Mesodermal cell (in vitro differentiated cells): Measurements from ENCODE around the gene GPR132.

Experiments used
- H3K27ac ChIP-seq: 2 replicates; pipeline ENCODE4 v1.7.0; 2013; ENCODE audit warnings: mild to moderate bottlenecking, low read depth, low read length, moderate library complexity; ENCODE audit not compliant: severe bottlenecking
- H3K36me3 ChIP-seq: 2 replicates; pipeline ENCODE4 v1.7.1; 2013; ENCODE audit warnings: mild to moderate bottlenecking, low read length, moderate library complexity; ENCODE audit not compliant: control insufficient read depth, insufficient read depth
- H3K4me1 ChIP-seq: one replicate; pipeline ENCODE4 v1.7.1; 2013; ENCODE audit warnings: mild to moderate bottlenecking, low read length; ENCODE audit not compliant: insufficient read depth, control insufficient read depth, poor library complexity, severe bottlenecking
- H3K4me3 ChIP-seq: 2 replicates; pipeline ENCODE4 v1.7.0; 2013; ENCODE audit warnings: low read length, control low read depth, mild to moderate bottlenecking; ENCODE audit not compliant: insufficient read depth, poor library complexity, severe bottlenecking; ENCODE audit errors: extremely low read depth
- H3K9me3 ChIP-seq: 2 replicates; pipeline ENCODE4 v1.7.1; 2013; ENCODE audit warnings: mild to moderate bottlenecking, low read length, moderate library complexity; ENCODE audit not compliant: control insufficient read depth
- WGBS, 2 experiments: methylation state at CpG; one replicate each; pipeline ENCODE4 v1.1.5; 2013; ENCODE audit warnings: missing lambda C conversion rate in 2 of 2; ENCODE audit not compliant: insufficient coverage in 2 of 2; 5-methylcytosine and 5-hydroxymethylcytosine counted together

Gene GPR132

GRCh38 chr14:105073720-105074600, 8.7 kb upstream of the GPR132 start:
- H3K9me3 ChIP-seq, result no peaks in the 10 kb centered on the region
- H3K4me3 ChIP-seq, result no peak overlapping the region
- H3K4me1 ChIP-seq, result peaks cover 28% of the 10 kb centered on the region
- 94 to 95% methylated on average over 15 to 18 of the region's 18 CpGs for WGBS, 2 experiments
- no peaks in the 10 kb centered on the region for H3K36me3 ChIP-seq
- H3K27ac ChIP-seq, result no peak overlapping the region

- Histone ChIP-seq H3K9me3 (no peaks in the 10 kb centered on the region), H3K4me3 (no peak overlapping the region), H3K27ac (no peak overlapping the region), H3K36me3 (no peaks in the 10 kb centered on the region), H3K4me1 (peaks cover 28% of the 10 kb centered on the region)
- WGBS, 2 experiments, result 92 to 95% methylated on average over 16 to 17 of the region's 18 CpGs
These were observed 7.9 kb upstream of the GPR132 start for GRCh38 chr14:105072892-105073719.

- no peak overlapping the region for H3K4me3 ChIP-seq
- H3K9me3 ChIP-seq, result no peaks in the 10 kb centered on the region
- WGBS, 2 experiments, result 93 to 96% methylated on average over 5 to 11 of the region's 11 CpGs
These were observed 7.2 kb upstream of the GPR132 start for GRCh38 chr14:105072381-105072861.

GRCh38 chr14:105071942-105072341, 6.7 kb upstream of the GPR132 start:
- Histone ChIP-seq H3K36me3 (no peaks in the 10 kb centered on the region), H3K9me3 (no peaks in the 10 kb centered on the region), H3K27ac (no peak overlapping the region), H3K4me1 (peaks cover 37% of the 10 kb centered on the region), H3K4me3 (no peak overlapping the region)
- WGBS, 2 experiments, result 96 to 100% methylated on average over 3 to 25 of the region's 25 CpGs

More at GRCh38 chr14:105072381-105072861, 7.2 kb upstream of the GPR132 start:
- peaks cover 33% of the 10 kb centered on the region for H3K4me1 ChIP-seq
- H3K36me3 ChIP-seq, result no peaks in the 10 kb centered on the region
- no peak overlapping the region for H3K27ac ChIP-seq

GRCh38 chr14:105071326-105071725, 6.1 kb upstream of the GPR132 start:
- Histone ChIP-seq H3K4me3 (no peak overlapping the region), H3K9me3 (no peaks in the 10 kb centered on the region), H3K27ac (no peak overlapping the region), H3K36me3 (no peaks in the 10 kb centered on the region), H3K4me1 (peaks cover 42% of the 10 kb centered on the region)
- WGBS, 2 experiments, result 98 to 99% methylated on average over 12 to 13 of the region's 15 CpGs

GRCh38 chr14:105070760-105071137, 5.5 kb upstream of the GPR132 start:
- 78 to 100% methylated on average over 2 to 5 of the region's 7 CpGs for WGBS, 2 experiments
- no peaks in the 10 kb centered on the region for H3K9me3 ChIP-seq
- H3K27ac ChIP-seq, result peak overlapping the region; percentile 5
- H3K36me3 ChIP-seq, result no peaks in the 10 kb centered on the region
- no peak overlapping the region for H3K4me3 ChIP-seq
- H3K4me1 ChIP-seq, result peaks cover 42% of the 10 kb centered on the region

GRCh38 chr14:105069871-105070759, 4.9 kb upstream of the GPR132 start:
- 89 to 90% methylated on average over 17 to 20 of the region's 20 CpGs for WGBS, 2 experiments
- Histone ChIP-seq H3K4me3 (no peak overlapping the region), H3K27ac (peak overlapping the region; percentile 5), H3K4me1 (peaks cover 44% of the 10 kb centered on the region), H3K9me3 (no peaks in the 10 kb centered on the region), H3K36me3 (no peaks in the 10 kb centered on the region)

GRCh38 chr14:105069522-105069870, 4.3 kb upstream of the GPR132 start:
- 93 to 97% methylated on average over 5 to 10 of the region's 10 CpGs for WGBS, 2 experiments
- Histone ChIP-seq H3K4me1 (peaks cover 50% of the 10 kb centered on the region), H3K27ac (no peak overlapping the region), H3K36me3 (no peaks in the 10 kb centered on the region), H3K4me3 (no peak overlapping the region), H3K9me3 (no peaks in the 10 kb centered on the region)

GRCh38 chr14:105068818-105069217, 3.6 kb upstream of the GPR132 start:
- no peak overlapping the region for H3K4me3 ChIP-seq
- peaks cover 48% of the 10 kb centered on the region for H3K4me1 ChIP-seq
- 95% methylated on average over 11 to 12 of the region's 13 CpGs for WGBS, 2 experiments
- no peak overlapping the region for H3K27ac ChIP-seq
- H3K36me3 ChIP-seq, result no peaks in the 10 kb centered on the region
- H3K9me3 ChIP-seq, result no peaks in the 10 kb centered on the region

GRCh38 chr14:105067969-105068301, 2.7 kb upstream of the GPR132 start:
- Histone ChIP-seq H3K4me1 (peaks cover 48% of the 10 kb centered on the region), H3K36me3 (no peaks in the 10 kb centered on the region), H3K9me3 (no peaks in the 10 kb centered on the region), H3K4me3 (no peak overlapping the region), H3K27ac (no peak overlapping the region)
- WGBS, 2 experiments, result 92 to 97% methylated on average over 5 to 12 of the region's 12 CpGs
